ENCODE measurements around the gene MRPL21. TPM values are rescaled to one million over a fixed set of nuclear protein-coding genes. Genes with fewer than 3 reads are reported as not detected.

The MRPL21 gene
- total RNA-seq, 2 donors from 2014 or later: 56.4 to 74.0 TPM

DNA sequence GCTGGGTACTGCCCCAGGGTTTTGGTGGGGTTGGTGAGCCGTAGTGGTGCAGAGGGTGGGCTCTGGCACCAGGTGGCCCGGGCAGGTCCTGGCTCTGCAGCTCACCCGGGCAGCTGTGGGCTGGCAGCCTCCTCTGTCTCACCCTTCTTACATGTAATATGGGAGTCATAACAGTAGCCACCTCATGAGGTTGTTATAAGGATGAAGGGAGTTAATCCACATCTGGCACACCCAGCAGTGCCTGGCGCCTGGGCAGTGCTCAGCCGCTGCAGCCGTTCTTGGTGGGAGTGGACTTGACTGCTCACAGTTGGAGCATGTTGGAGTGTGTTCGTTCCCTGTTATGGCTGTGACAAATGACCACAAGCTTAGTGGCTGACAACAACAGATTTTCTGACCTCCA lies 28.7 kb upstream of the MRPL21 start:
- ATAC-seq (replicated peaks in 1 of 2) (no peak), DNase-seq (no peak)
- no peak overlapping the region for H3K4me3 Mint-ChIP-seq
- no peaks in the 10 kb centered on the region for H3K9me3 Mint-ChIP-seq
- no peaks in the 10 kb centered on the region for H3K27me3 Mint-ChIP-seq (ENCODE audit: low read depth)
- H3K36me3 Mint-ChIP-seq (ENCODE audit: insufficient read depth in 2 of 2): peaks cover 0 to 8% of the 10 kb centered on the region in 2 donors
- H3K27ac Mint-ChIP-seq: no peak overlapping the region
- H3K4me1 Mint-ChIP-seq (ENCODE audit: low read depth): no peaks in the 10 kb centered on the region

DNA sequence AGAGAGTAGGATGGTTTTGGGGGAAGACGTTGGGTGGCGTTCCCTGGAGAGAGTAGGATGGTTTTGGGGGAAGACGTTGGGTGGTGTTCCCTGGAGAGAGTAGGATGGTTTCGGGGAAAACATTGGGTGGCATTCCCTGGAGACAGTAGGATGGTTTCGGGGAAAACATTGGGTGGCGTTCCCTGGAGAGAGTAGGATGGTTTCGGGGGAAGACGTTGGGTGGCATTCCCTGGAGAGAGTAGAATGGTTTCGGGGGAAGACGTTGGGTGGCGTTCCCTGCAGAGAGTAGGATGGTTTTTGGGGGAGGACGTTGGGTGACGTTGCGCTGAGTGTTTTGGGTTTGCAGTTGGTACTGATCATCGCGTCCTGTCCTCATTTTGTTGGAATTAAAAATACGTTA lies 28.3 kb upstream of the MRPL21 start:
- no peak overlapping the region for H3K27ac Mint-ChIP-seq
- ATAC-seq (replicated peaks in 1 of 2) (no peak), DNase-seq (no peak)
- peaks cover 0 to 11% of the 10 kb centered on the region in 2 donors for H3K36me3 Mint-ChIP-seq (ENCODE audit: insufficient read depth in 2 of 2)
- H3K4me1 Mint-ChIP-seq (ENCODE audit: low read depth): no peaks in the 10 kb centered on the region
- H3K4me3 Mint-ChIP-seq: no peak overlapping the region
- no peaks in the 10 kb centered on the region for H3K9me3 Mint-ChIP-seq
- no peaks in the 10 kb centered on the region for H3K27me3 Mint-ChIP-seq (ENCODE audit: low read depth)

- no peaks in the 10 kb centered on the region for H3K9me3 Mint-ChIP-seq
- H3K27me3 Mint-ChIP-seq (ENCODE audit: low read depth): no peaks in the 10 kb centered on the region
- no peaks in the 10 kb centered on the region for H3K4me1 Mint-ChIP-seq (ENCODE audit: low read depth)
- peaks cover 0 to 16% of the 10 kb centered on the region in 2 donors for H3K36me3 Mint-ChIP-seq (ENCODE audit: insufficient read depth in 2 of 2)
- H3K27ac Mint-ChIP-seq: no peak overlapping the region
- H3K4me3 Mint-ChIP-seq: no peak overlapping the region
- ATAC-seq (replicated peaks in 1 of 2): no peak
- DNase-seq: no peak
These were observed 27.6 kb upstream of the MRPL21 start for GRCh38 chr11:68930991-68931855.

DNA sequence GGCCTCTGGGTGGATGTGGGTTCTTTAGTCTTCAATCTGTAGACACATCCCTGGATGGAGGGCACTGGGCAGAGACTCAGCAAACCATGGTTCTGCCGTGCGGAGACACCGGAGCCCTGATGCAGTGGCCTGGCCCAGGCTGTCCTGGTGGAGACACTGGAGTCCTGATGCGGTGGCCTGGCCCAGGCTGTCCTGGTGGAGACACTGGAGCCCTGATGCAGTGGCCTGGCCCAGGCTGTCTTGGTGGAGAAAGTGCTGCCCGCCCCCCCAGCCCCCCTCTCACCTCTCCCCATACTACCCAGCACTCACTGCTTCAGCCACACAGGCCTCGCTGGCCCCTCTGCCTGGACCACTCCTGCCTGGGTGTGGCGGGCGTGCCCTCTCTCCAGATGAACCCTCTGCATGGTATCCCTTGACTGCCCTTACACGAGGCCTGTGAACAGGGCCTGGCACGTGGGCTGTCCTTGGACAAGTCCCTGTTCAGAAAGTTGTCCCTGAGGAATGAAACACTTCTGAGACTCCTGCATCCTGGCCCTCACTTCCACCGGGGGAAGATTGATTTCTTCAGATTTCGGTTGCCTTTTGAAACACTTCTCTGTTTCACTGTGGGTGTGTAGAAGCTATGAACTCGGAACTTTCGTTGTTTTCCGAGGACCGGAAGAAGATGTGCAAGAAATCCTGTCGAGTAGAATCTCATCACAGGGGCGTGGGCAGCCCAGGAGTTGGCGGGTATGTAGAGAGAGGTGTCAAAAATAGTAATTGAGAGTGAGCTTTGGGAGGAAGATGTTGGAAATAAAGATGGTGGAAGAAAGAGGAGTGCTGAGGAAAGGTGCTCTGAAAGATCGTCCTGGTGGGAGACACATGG lies 26.3 kb upstream of the MRPL21 start:
- Mint-ChIP-seq H3K9me3 (peaks cover 6 to 7% of the 10 kb centered on the region in 2 donors), H3K4me1 (ENCODE audit: low read depth) (no peaks in the 10 kb centered on the region), H3K27me3 (ENCODE audit: low read depth) (no peaks in the 10 kb centered on the region), H3K4me3 (no peak overlapping the region), H3K27ac (no peak overlapping the region), H3K36me3 (ENCODE audit: insufficient read depth in 2 of 2) (peaks cover 9 to 28% of the 10 kb centered on the region in 2 donors)
- no peak for DNase-seq
- no peak for ATAC-seq (replicated peaks in 1 of 2)

DNA sequence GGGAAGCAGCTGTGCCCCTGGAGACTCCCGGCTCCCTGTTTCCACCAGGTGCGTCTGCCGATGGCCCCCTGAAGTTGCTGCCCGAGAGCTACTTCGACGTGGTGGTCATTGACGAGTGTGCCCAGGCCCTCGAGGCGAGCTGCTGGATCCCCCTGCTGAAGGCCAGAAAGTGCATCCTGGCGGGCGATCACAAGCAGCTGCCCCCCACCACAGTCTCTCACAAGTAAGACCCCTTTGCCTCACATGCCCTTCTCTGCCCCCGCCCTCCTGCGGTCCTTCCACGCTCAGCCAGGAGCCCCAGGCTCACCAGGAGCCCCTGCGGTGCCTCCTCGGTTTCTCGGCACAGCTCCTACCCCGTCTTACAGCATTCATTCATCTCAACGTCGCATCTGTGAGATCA lies 25.5 kb upstream of the MRPL21 start:
- ATAC-seq (replicated peaks in 1 of 2): no peak
- H3K27ac Mint-ChIP-seq: no peak overlapping the region
- no peak for DNase-seq
- no peaks in the 10 kb centered on the region for H3K27me3 Mint-ChIP-seq (ENCODE audit: low read depth)
- no peak overlapping the region for H3K4me3 Mint-ChIP-seq
- no peaks in the 10 kb centered on the region for H3K4me1 Mint-ChIP-seq (ENCODE audit: low read depth)
- H3K36me3 Mint-ChIP-seq (ENCODE audit: insufficient read depth in 2 of 2): peaks cover 12 to 36% of the 10 kb centered on the region in 2 donors
- H3K9me3 Mint-ChIP-seq: peaks cover 6 to 7% of the 10 kb centered on the region in 2 donors

DNA sequence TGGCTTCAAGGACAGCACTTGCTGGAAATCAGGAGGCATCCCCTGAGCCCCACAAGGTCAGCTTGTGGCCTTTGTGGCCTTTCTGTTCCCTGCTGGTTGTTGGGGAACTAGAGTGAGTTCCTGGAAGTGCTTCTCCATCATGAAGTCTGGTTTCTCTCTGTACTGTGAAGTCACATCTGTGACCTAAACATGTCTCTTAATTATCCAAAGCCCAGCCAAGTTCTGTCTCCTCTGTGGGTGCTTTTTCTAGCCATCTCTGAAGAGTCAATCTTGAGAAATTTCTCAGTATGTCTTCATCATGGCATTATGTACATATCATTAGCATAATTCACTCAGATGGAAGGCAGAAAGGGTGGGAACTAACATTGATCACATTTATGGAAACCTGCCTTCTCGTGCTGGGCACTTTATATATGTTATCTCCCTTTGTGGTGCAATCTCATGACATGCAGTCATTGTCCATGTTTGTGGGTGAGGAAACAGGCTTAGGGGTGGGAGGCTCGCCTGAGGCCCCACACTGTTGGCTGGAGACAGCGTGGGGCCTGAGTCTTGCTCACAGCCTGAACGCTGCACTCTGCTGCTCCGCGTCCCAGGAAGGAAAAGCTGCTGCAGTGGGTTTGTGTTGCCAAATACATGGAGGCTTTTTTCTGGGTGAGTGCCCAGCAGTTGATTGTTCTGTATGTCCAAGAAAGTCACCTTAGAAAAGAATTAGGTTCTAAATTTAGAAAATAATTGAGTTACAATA lies 24.7 kb upstream of the MRPL21 start:
- Mint-ChIP-seq H3K4me1 (ENCODE audit: low read depth) (no peaks in the 10 kb centered on the region), H3K36me3 (ENCODE audit: insufficient read depth in 2 of 2) (peaks cover 16 to 44% of the 10 kb centered on the region in 2 donors), H3K27ac (no peak overlapping the region), H3K27me3 (ENCODE audit: low read depth) (no peaks in the 10 kb centered on the region), H3K4me3 (no peak overlapping the region), H3K9me3 (peaks cover 6 to 7% of the 10 kb centered on the region in 2 donors)
- DNase-seq (no peak), ATAC-seq (replicated peaks in 1 of 2) (no peak)

GRCh38 chr11:68927280-68928135 lies 23.9 kb upstream of the MRPL21 start:
- H3K4me1 Mint-ChIP-seq (ENCODE audit: low read depth): no peaks in the 10 kb centered on the region
- DNase-seq (no peak), ATAC-seq (replicated peaks in 1 of 2) (no peak)
- H3K27me3 Mint-ChIP-seq (ENCODE audit: low read depth): no peaks in the 10 kb centered on the region
- no peak overlapping the region for H3K4me3 Mint-ChIP-seq
- peaks cover 6 to 7% of the 10 kb centered on the region in 2 donors for H3K9me3 Mint-ChIP-seq
- H3K36me3 Mint-ChIP-seq (ENCODE audit: insufficient read depth in 2 of 2): peaks cover 17 to 49% of the 10 kb centered on the region in 2 donors
- H3K27ac Mint-ChIP-seq: no peak overlapping the region

GRCh38 chr11:68925611-68926010 lies 22.0 kb upstream of the MRPL21 start:
- Mint-ChIP-seq H3K4me1 (ENCODE audit: low read depth) (no peaks in the 10 kb centered on the region), H3K27me3 (ENCODE audit: low read depth) (no peaks in the 10 kb centered on the region), H3K36me3 (ENCODE audit: insufficient read depth in 2 of 2) (peaks cover 17 to 58% of the 10 kb centered on the region in 2 donors), H3K27ac (no peak overlapping the region), H3K4me3 (no peak overlapping the region), H3K9me3 (peaks cover 6 to 7% of the 10 kb centered on the region in 2 donors)
- ATAC-seq (replicated peaks in 1 of 2) (no peak), DNase-seq (no peak)

DNA sequence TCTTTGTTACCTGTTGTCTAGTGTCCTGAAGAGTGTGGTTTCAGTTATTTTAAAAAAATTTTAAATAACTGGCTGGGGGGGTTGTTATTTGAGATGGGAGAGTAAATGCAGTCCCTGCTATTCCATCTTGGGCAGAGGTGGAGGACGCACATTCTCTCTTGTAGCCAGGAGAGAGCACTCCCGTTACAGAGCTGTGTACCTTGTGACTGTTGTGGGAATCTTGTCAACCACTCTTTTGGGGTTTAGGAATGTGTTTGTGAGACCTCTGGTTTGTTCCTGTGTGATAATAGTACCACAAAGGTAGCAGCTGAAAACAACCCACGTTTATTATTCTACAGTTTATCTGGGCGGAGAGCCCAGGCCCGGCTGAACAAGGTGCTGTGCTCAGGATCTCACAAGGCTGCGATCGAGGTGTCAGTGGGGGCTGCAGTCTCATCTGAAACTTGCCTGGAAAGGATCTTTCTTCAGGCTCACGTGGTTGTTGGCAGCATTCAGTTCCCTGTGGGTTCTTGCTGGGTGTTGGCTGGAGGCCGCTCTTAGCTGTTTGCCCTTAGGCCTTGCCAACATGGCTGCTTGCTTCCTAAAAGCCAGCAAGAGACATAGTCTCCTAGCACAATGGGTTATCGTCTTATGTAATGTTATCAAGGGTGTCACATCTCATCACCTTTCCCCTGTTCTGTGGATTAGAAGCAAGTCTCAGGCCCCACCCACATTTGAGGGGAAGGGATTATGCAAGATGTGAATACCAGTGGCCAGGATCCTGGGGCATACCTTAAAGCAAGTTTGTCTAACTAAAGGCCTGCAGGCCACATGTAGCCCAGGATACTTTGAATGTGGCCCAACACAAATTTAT lies 20.7 kb upstream of the MRPL21 start:
- Mint-ChIP-seq H3K9me3 (peaks cover 6 to 7% of the 10 kb centered on the region in 2 donors), H3K27me3 (ENCODE audit: low read depth) (no peaks in the 10 kb centered on the region), H3K4me1 (ENCODE audit: low read depth) (no peaks in the 10 kb centered on the region), H3K27ac (no peak overlapping the region), H3K36me3 (ENCODE audit: insufficient read depth in 2 of 2) (peaks cover 17 to 61% of the 10 kb centered on the region in 2 donors), H3K4me3 (no peak overlapping the region)
- ATAC-seq (replicated peaks in 1 of 2): no peak
- DNase-seq: no peak

GRCh38 chr11:68923614-68924013 lies 20.0 kb upstream of the MRPL21 start:
- Mint-ChIP-seq H3K27ac (no peak overlapping the region), H3K9me3 (peaks cover 6 to 7% of the 10 kb centered on the region in 2 donors), H3K4me1 (ENCODE audit: low read depth) (no peaks in the 10 kb centered on the region), H3K4me3 (no peak overlapping the region), H3K27me3 (ENCODE audit: low read depth) (no peaks in the 10 kb centered on the region), H3K36me3 (ENCODE audit: insufficient read depth in 2 of 2) (peaks cover 19 to 64% of the 10 kb centered on the region in 2 donors)
- no peak for DNase-seq
- ATAC-seq (replicated peaks in 1 of 2): no peak

- Mint-ChIP-seq H3K27ac (no peak overlapping the region), H3K36me3 (ENCODE audit: insufficient read depth in 2 of 2) (peaks cover 4 to 29% of the 10 kb centered on the region in 2 donors), H3K27me3 (ENCODE audit: low read depth) (no peaks in the 10 kb centered on the region), H3K4me3 (no peak overlapping the region), H3K4me1 (ENCODE audit: low read depth) (peaks cover 4% of the 10 kb centered on the region), H3K9me3 (no peaks in the 10 kb centered on the region)
- ATAC-seq (replicated peaks in 1 of 2) (no peak), DNase-seq (no peak)
These were observed 12.8 kb upstream of the MRPL21 start for GRCh38 chr11:68916439-68916838.
